GM18907 (cell line): Measurements from ENCODE around the gene TMEM37.
A peak's percentile ranks its signal among the peaks of the same experiment; 100 is the strongest.

ENCODE experiments used
- ATAC-seq: cut with Tn5 transposase; IDR thresholded peaks from one replicate; pipeline ENCODE4 v1.9.1; 2021; ENCODE audit warnings: mild to moderate bottlenecking, moderate library complexity; ENCODE audit not compliant: unreplicated experiment

TMEM37 gene

GRCh38 chr2:119417908-119418307 lies 13.7 kb upstream of the TMEM37 start:
- no peak for ATAC-seq

DNA sequence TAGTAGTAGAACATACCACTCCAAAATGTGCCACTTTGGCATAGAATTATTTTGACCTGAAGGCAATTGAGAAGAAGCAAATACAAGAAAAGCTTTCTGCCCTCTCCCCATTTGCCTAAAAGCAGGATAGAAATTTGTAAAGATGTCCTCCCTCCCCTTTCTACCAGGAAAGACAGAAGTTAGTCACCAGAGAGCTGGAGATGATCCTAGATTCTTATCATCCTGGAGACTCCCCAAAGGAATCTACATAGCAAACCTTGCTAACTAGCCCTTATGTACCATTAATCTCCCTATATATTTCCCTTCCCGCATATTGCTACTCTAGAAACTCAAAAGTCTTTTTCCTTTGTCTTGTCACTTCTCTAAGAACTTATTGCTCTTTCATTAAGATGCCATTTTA lies 12.6 kb upstream of the TMEM37 start:
- no peak for ATAC-seq

- no peak for ATAC-seq
Measured at GRCh38 chr2:119419803-119420508, 11.7 kb upstream of the TMEM37 start.

GRCh38 chr2:119421304-119421703 lies 10.3 kb upstream of the TMEM37 start:
- no peak for ATAC-seq

- ATAC-seq, result no peak
Measured at GRCh38 chr2:119421741-119422140, 9.9 kb upstream of the TMEM37 start.

GRCh38 chr2:119422360-119423107 lies 9.1 kb upstream of the TMEM37 start:
- ATAC-seq, result no peak

DNA sequence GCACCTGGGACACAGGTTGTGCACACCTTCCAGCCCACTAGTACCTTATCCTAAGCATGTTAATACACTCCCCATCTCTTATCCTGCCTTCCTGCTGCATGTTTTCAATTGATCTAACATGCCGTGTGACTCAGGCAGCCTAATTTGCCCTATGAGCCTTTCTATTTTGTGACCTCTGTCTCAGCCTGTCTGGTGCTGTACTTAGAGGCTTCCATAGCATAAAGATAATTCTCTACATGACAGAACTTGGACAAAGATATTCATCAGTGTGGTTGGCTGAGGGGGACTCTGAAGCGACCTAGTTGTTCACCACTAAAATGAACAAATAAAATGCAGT lies 8.6 kb upstream of the TMEM37 start:
- no peak for ATAC-seq

DNA sequence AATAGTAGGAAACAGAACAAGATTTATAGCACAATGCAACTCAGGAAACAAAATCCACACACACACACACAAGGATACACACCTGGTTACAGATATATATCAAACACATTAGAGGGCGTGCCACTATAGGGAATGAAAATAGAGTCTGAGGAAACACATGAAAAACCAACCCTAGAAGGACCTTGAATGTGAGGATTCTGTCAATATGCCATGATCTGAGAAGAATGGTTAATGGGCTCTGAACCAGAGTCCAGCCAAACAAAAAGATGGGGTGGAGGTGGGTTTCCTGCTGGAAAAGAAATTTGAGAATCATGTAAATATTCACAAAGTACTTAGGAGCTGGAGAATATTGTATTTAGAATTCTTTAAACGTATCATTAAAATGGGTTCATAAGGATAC lies 7.8 kb upstream of the TMEM37 start:
- ATAC-seq, result no peak

DNA sequence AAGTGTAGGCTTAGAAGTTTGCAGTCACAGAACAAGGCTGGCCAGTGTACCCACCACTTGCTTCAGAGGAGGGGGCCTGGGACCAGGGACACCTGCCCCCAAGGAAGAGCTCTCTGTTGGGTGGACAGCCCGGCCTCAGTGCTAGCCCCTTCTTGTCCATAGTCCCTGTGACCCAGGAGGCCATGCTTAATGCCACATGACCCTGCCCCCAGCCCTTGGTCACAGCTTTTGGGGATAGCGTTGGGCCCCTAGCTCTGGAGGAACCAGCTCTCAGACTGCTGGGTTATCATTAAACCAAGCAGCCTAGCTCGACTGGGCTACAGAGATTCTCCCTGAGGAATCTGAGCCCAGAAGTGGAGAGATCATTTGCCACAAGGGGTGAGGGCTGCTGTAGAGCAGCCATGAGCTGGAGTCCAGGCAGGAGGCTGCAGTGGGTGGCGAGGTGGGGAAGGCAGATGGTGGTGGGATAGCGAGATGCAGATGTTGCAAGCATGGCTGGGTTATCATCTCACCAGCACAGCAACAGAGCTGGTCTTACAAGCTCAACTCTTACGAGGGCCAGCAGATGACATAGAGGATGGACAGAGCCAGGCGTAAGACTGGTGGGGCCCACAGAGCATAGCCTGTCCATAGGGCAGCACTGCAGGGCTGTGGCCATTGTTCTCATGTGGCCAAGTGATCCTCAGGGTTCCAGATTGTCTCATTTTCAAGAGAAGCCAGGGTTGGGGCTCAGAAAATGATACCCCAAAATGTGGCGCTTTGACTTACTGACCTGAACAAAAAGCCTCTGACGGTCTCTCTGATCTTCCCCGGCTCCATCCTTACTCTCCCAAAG lies 7.2 kb upstream of the TMEM37 start:
- ATAC-seq, result no peak

- ATAC-seq, result no peak
Measured at GRCh38 chr2:119425119-119425405, 6.6 kb upstream of the TMEM37 start.

DNA sequence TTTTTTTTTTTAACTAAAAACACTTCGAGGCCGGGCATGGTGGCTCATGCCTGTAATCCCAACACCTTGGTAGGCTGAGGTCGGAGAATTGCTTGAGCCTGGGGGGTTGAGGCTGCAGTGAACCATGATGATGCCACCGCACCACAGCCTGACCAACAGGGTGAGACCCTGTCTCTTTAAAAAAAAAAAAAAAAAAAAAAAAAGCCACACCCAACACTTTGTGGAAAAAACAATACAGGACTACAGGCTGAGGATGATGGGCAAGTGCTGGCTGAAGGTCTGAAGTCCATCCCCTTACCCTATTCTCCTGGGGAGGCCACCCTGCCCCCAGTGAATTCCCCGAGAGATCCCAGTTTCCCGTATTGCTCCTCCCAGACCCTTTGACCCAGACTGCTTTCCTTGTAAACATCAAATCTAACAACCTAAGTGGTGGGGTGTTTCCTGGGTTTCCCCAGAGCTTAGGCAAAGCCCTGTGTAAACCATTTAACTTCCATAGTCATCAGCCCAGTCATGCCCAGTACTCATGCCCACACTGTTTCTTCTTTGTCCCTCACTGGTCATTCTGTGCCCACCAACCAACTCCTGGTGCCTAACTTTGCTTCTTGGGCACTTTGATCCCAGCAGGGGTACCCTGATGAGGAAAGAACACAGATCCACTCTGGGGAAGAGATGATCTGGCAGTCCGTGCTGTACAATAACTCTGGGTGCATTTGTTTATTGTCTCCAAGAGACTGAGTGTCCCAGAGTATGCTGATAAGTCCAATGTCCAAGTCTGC lies 5.8 kb upstream of the TMEM37 start:
- no peak for ATAC-seq

GRCh38 chr2:119426396-119426675 lies 5.3 kb upstream of the TMEM37 start:
- no peak for ATAC-seq

DNA sequence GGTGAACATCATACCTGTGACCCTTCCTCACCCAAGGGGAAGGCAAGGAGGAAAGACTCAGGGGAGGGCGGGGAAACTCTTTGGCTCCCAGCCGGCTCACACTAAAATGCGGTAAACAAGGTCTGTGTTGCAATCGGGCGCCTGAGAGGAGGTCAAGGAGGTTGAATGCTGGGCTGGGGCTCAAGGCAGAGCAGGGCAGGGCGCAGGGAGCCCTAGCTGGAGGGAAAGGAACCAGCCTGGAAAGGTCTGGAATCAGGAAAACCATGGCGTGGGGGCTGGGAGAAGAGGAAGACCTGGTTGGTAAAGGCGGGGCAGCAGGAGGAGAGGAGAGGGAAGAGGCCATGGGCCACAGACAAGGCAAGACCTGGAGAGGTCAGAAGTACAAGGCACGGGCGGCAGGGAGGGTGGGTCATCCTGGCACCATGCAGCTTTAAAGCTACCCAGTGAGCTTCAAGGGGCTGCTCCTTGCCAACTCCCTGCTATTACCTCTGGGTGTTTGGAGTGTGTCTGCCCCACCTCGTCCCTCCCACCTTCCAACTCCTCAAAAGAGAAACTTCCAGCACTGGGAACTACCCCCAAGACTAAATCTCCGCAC lies 4.8 kb upstream of the TMEM37 start:
- ATAC-seq, result no peak

DNA sequence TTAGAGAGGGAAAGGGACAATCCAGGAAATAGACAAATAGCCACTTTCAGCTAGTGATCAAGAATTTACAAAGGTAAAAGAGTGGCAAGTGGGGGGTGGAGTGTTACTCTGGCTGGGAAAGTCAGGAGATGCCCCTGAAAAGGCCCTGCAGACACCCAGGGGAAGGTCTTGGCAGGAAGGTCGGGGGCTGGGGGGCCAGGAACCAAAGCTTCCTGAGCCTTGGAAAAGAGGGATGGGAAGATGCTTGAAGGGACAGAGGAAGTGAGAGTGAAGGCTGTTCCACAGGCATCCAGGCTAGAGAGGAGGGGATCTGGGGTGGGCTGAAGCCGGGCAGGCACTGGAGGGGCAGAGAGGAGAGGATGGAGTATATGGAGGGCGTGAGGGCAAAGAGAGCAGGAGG lies 3.9 kb upstream of the TMEM37 start:
- ATAC-seq, result no peak

DNA sequence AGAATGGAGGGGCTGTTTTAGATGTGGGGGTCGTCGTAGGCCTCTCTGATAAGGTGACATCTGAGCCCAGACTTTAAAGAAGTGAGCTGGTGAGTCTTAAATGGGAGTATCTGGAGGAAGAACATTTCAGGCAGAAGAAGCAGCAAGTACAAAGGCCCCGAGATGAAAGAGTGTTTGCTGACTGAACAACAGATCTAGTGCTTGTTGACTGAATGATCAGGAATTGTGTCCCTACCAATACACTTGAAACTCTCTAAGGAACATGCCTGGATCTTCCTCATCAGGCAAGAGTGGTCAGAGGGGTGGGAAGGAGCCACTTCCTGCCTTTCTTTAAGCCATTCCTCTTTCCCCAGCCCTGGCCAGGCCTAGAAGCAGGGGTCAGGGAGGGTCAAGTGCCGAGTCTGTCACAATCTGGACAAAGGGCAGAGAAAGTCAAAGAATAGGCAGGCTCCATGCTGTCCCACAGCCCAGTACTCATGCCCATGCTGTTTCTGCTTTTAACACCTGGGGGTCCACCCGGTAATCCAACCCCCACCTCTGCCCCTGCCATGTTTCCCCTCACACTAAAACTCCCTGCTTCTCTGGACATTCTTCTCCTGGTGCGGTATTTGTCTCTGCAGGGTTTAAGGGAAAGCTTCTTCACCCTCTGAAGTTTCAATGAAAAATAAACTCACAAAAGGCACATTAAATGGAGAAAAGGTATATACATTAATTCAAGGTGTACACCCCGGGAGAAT lies 3.0 kb upstream of the TMEM37 start:
- no peak for ATAC-seq

DNA sequence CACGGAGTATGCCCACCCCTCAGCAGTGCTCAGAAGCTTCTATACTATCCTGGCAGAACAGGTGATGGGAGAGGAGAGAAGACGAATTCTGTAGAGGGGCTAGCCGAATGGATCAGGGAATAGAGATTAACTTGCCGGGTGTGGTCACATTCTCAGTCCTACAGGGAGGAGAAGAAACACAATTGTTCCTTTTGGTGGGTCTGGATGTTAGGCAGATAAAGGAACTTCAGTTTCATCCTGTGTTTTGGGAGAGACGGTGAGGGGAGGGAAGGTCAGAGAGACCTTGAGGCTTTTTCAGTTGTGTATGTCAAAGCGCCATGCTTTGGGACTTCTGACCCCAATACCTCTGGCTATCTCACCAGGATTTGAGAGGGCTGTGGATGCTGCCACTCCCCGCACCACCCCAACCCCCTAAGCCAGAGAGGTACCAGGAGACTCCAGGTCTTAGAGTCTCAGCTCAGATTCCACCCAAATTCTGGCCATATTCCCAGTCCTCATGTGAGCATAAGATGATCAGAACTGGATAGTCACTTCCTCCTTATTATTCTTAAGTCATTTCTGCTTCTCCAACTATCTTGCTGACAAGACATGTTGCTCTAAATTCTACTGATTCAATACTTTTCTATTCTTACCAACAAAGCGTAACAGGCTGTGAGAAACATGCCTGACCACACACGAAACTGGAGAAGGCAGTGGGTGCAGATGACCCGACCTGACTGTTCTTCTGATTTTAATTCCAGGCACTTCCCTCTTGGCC lies 2.3 kb upstream of the TMEM37 start:
- ATAC-seq, result no peak

DNA sequence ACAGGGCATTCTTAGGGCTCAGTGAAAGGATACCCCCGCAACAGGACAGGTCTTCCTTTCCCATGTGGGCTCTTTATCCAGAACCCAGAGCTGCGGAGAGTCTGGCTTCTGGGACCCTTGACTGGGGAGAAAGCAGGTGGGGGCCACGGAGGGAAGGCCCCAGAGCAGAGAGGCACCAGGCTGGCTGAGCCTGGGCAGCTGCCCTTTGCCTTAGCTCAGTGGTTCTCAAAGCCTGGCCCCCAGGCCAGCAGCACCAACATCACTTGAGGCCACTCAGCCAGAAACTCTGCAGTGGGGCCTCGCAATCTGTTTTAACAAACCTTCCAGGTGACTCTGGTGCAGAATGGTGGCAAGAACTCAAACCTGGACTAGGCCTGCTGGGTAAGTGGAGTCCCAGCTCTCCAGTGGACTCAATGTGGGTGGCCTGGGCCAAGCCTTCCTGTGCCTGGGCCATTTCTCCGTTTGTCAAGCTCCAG lies 1.6 kb upstream of the TMEM37 start:
- ATAC-seq, result no peak

DNA sequence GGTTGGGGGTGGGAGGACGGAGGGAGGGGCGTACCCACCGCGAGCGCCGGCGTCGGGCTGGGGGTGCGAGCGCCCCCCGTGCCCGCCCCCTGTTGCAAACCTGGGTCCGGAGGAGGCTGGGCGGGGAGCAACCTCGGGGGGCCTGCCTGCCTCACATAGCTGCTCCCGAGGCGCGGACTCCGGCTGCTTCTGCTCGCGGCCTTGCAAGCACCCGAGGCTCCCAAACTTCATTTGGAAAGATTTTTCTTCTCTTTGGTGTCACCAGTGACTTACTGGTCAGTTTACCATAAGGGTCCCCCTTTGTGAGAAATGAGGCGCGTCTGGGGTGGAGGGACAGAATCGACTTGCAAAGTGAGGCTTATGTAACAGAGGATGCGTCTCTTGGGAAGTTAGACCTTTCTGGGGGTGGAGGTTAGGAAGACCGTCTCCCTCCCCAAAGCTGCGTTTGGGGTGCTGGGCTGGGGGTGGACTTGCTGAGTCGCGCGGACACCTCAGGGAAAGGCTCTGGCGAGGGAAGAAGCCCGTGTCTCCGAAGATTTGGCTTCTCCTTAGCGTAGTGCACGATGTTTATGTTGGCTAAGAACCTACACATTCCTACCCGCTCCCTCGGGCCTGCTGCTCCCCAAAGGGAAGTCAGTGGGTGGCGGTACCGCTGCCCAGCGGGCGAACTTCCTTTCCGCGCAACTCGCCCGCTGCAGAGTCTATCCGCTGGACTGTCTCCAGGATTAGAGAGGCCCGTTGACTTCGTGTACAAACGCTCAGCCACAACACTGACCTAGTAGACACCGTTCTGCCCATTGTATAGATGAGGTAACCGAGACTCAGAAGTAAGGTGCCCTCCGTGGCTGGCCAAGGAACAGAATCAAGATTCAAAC lies 559 bp downstream of the TMEM37 start:
- ATAC-seq, result peak; percentile 8
